A549 (cell line): ENCODE data around the gene PLEKHN1. TPM values are rescaled to one million over a fixed set of nuclear protein-coding genes. Genes with fewer than 3 reads are reported as not detected.
"Not testable (repeated sequence)": the region's sequence is repeated elsewhere in the genome, so short reads cannot be mapped to it uniquely, and the experiment has no call there.

ENCODE experiments used
- ATAC-seq, 2 experiments: fragments of 200-7000 bp in 1 of 2; fragments of >200 bp in 1 of 2; cut with Nextera tagmentation in 1 of 2; cut with Tn5 transposase in 1 of 2; 3 replicates each; pipeline versions ENCODE4 v1.8.0 to v1.9.1; 2018 to 2020; ENCODE audit warnings: mild to moderate bottlenecking in 1 of 2, moderate library complexity in 1 of 2
- CTCF ChIA-PET: fragments of 300-600 bp; sonication (Branson Sonifier 250); formaldehyde crosslinking; extraction: SDS; loops from one replicate; lab custom pipeline; 2021; ENCODE audit warnings: antibody characterized with exemption, inconsistent platforms; lab: Yijun Ruan, JAX
- POLR2A ChIA-PET: fragments of 350-600 bp; formaldehyde crosslinking; extraction: SDS; loops from one replicate; lab custom pipeline; 2021; ENCODE audit warnings: antibody characterized with exemption, inconsistent platforms; lab: Yijun Ruan, JAX
- DNase-seq, 2 experiments: peaks; one replicate each; pipeline versions ENCODE4 v3.0.0 to v3.0.0-alpha.2; 2011 to 2016; ENCODE audit warnings: low read depth in 1 of 2, low spot score in 1 of 2
- FAIRE-seq: peaks from 2 replicates; lab custom pipeline; 2011; peaks lifted over from hg19 to GRCh38; lab: Jason Lieb, UNC
- H3K27ac ChIP-seq, 2 experiments: fragments of >200 bp; sonication (Bioruptor Twin); formaldehyde crosslinking; 3 replicates each; pipeline ENCODE4 v1.5.1; 2016 to 2017
- H3K4me1 ChIP-seq: fragments of >200 bp; sonication (Bioruptor Twin); formaldehyde crosslinking; 3 replicates; pipeline ENCODE4 v1.6.1; 2016
- H3K4me2 ChIP-seq: fragments of >200 bp; sonication (Bioruptor Twin); formaldehyde crosslinking; 3 replicates; pipeline ENCODE4 v1.6.1; 2016
- H3K4me3 ChIP-seq: fragments of >200 bp; sonication (Bioruptor Twin); formaldehyde crosslinking; 3 replicates; pipeline ENCODE4 v1.5.1; 2016
- H3K9me3 ChIP-seq: fragments of >200 bp; sonication (Bioruptor Twin); formaldehyde crosslinking; 3 replicates; pipeline ENCODE4 v1.6.1; 2016
- CBX8 ChIP-seq: fragments of 200-600 bp; sonication (generic); IDR thresholded peaks from 2 replicates; pipeline ENCODE4 v1.6.1; 2016
- CHD2 ChIP-seq: fragments of 150-350 bp; IDR thresholded peaks from 2 replicates; pipeline ENCODE4 v1.6.1; 2014; ENCODE audit warnings: low read length; ENCODE audit not compliant: partially characterized antibody
- CTCF ChIP-seq: fragments of >200 bp; sonication (Bioruptor Twin); formaldehyde crosslinking; IDR thresholded peaks from 3 replicates; pipeline ENCODE4 v1.5.1; 2016
- E2F6 ChIP-seq: IDR thresholded peaks from 2 replicates; pipeline ENCODE4 v1.6.1; 2012; ENCODE audit warnings: low read depth, borderline replicate concordance
- EHF ChIP-seq: fragments of 250-450 bp; sonication (Bioruptor Pico); IDR thresholded peaks from 2 replicates; pipeline ENCODE4 v1.5.0; 2020; ENCODE audit warnings: mild to moderate bottlenecking
- ELK1 ChIP-seq: fragments of 150-350 bp; IDR thresholded peaks from 2 replicates; pipeline ENCODE4 v1.6.1; 2014; ENCODE audit warnings: low read depth, mild to moderate bottlenecking, low read length
- EP300 ChIP-seq, 2 experiments: fragments of >200 bp; sonication (Bioruptor Twin); formaldehyde crosslinking; IDR thresholded peaks; 2 replicates in 1 of 2; 3 replicates in 1 of 2; pipeline ENCODE4 v1.6.1; 2016 to 2017
- FOSL2 ChIP-seq, 2 experiments: fragments of 450-650 bp in 1 of 2; fragments of >200 bp in 1 of 2; sonication (Bioruptor Twin) in 1 of 2; formaldehyde crosslinking; IDR thresholded peaks; 2 replicates each; pipeline versions ENCODE4 v1.5.0 to v1.6.1; 2016 to 2020; ENCODE audit warnings: mild to moderate bottlenecking in 1 of 2, moderate library complexity in 1 of 2
- GATA3 ChIP-seq: IDR thresholded peaks from 2 replicates; pipeline ENCODE4 v1.6.1; 2012; ENCODE audit warnings: borderline replicate concordance
- HDAC2 ChIP-seq: fragments of 200-600 bp; sonication (generic); IDR thresholded peaks from 2 replicates; pipeline ENCODE4 v1.6.1; 2016
- JUN ChIP-seq, 2 experiments: fragments of >200 bp; sonication (Bioruptor Twin); formaldehyde crosslinking; IDR thresholded peaks; 2 replicates in 1 of 2; 3 replicates in 1 of 2; pipeline ENCODE4 v1.6.1; 2016 to 2017
- KDM1A ChIP-seq: fragments of 200-600 bp; sonication (generic); IDR thresholded peaks from 2 replicates; pipeline ENCODE4 v1.6.1; 2016; ENCODE audit warnings: low read depth, mild to moderate bottlenecking
- PHF8 ChIP-seq: fragments of 200-600 bp; sonication (generic); IDR thresholded peaks from 2 replicates; pipeline ENCODE4 v1.6.1; 2016; ENCODE audit warnings: low read depth, mild to moderate bottlenecking, antibody characterized with exemption, moderate library complexity, borderline replicate concordance
- POLR2AphosphoS2 ChIP-seq: conservative IDR thresholded peaks from 2 replicates; pipeline ENCODE4 v1.6.1; 2012; ENCODE audit warnings: low read length, improper control_type of control experiment, inconsistent platforms
- RCOR1 ChIP-seq: fragments of 150-350 bp; IDR thresholded peaks from 2 replicates; pipeline ENCODE4 v1.6.1; 2014; ENCODE audit warnings: antibody characterized with exemption, low read length, low read depth
- REST ChIP-seq: fragments of 200-600 bp; sonication (generic); IDR thresholded peaks from 2 replicates; pipeline ENCODE4 v1.6.1; 2016; ENCODE audit warnings: antibody characterized with exemption, mild to moderate bottlenecking, moderate library complexity
- SREBF2 ChIP-seq: fragments of 450-650 bp; IDR thresholded peaks from 2 replicates; pipeline ENCODE4 v1.6.1; 2014; ENCODE audit warnings: mild to moderate bottlenecking, moderate library complexity
- ZC3H11A ChIP-seq: fragments of 450-650 bp; IDR thresholded peaks from 2 replicates; pipeline ENCODE4 v1.6.1; 2014; ENCODE audit warnings: antibody characterized with exemption, mild to moderate bottlenecking
- ZNF302 ChIP-seq: fragments of 250-450 bp; sonication (Bioruptor Pico); IDR thresholded peaks from 2 replicates; pipeline ENCODE4 v1.9.0; 2021; ENCODE audit warnings: inconsistent platforms, mild to moderate bottlenecking, moderate library complexity
- ZSCAN20 ChIP-seq: fragments of 250-450 bp; sonication (Bioruptor Pico); IDR thresholded peaks from 2 replicates; pipeline ENCODE4 v1.8.0; 2022; ENCODE audit warnings: mild to moderate bottlenecking, moderate library complexity
- WGBS: methylation state at CpG from one replicate; pipeline ENCODE4 v1.1.6; 2017; ENCODE audit errors: missing lambda C conversion rate; 5-methylcytosine and 5-hydroxymethylcytosine counted together
- polyA plus RNA-seq, 4 experiments: library from polyadenylated mRNA; depleted of rRNA in 3 of 4; stranded (reverse); fragments of >200 nt; fragmentation: RNase III in 1 of 4; extraction: RNeasy Plus Mini Kit Qiagen cat#74134 plus additional on column Dnase treatment in 1 of 4; gene quantifications; 2 replicates in 3 of 4; 3 replicates in 1 of 4; pipeline ENCODE4 v1.2.3, GENCODE V29; 2011 to 2017

PLEKHN1 gene
- polyA plus RNA-seq, 2 of the 4 experiments (the other 2 are of a cell fraction): 0.75 to 3.2 TPM

GRCh38 chr1:975896-976683 lies 9.8 kb downstream of the PLEKHN1 start (continued):
- TF ChIP-seq CTCF (peak; percentile 35; the same call in 2 of the 3 replicates), SREBF2 (no peak), ZC3H11A (no peak), REST (no peak)

- not testable (repeated sequence) for DNase-seq, ATAC-seq, FAIRE-seq, H3K4me1 ChIP-seq, H3K9me3 ChIP-seq
- POLR2A ChIA-PET: interaction anchor here (0.9 to 1.4 kb wide), 5 partner anchors 9 to 36 kb away, joined by 3 to 14 read pairs (median 4); partner anchors contain the start of genes NOC2L and PLEKHN1
- TF ChIP-seq GATA3: peak; percentile 62
- Histone ChIP-seq H3K4me2 (peak overlapping the region; percentile 82), H3K4me3 (peak overlapping the region; percentile 38; the same call in 1 of the 3 replicates), H3K27ac (peak overlapping the region in 1 of 2 experiments; percentile 90; a peak in 3 of 6 replicates)
- CTCF ChIA-PET: interaction anchor here (0.9 to 3.7 kb wide), 10 partner anchors 10 to 110 kb away, joined by 3 to 26 read pairs (median 4); partner anchors contain the start of gene PLEKHN1
- no CpG with 5 or more reads among the region's 39 CpGs for WGBS
Observed at GRCh38 chr1:976791-977190, 10.5 kb downstream of the PLEKHN1 start.

- 0 out of 6 replicates have a peak overlapping the region, but pooled peaks of 1 of the 2 experiments have one; percentile 66 for H3K27ac ChIP-seq
- 67% methylated on average over 20 of the region's 44 CpGs for WGBS
- DNase-seq (no peak), ATAC-seq (0 out of 6 replicates have a peak, but pooled peaks of 1 of the 2 experiments have one; percentile 10)
- no peak overlapping the region for H3K4me3 ChIP-seq
- CTCF ChIA-PET: no interaction called here
- peak overlapping the region; percentile 48; the same call in 1 of the 3 replicates for H3K4me2 ChIP-seq
- TF ChIP-seq HDAC2 (no peak), RCOR1 (no peak), FOSL2 (IDR thresholded peaks at IDR 0.05) (no peak), FOSL2 (CRISPR knock-in tag; IDR thresholded peaks at IDR 0.05) (no peak), CBX8 (no peak), ZSCAN20 (CRISPR knock-in tag) (no peak), KDM1A (no peak), CHD2 (no peak), ELK1 (no peak), E2F6 (no peak), PHF8 (no peak), REST (no peak), POLR2AphosphoS2 (no peak), ZNF302 (CRISPR knock-in tag) (no peak), ZC3H11A (no peak), JUN (IDR thresholded peaks at IDR 0.05) (no peak), EP300 (IDR thresholded peaks at IDR 0.05) (no peak), EHF (CRISPR knock-in tag) (no peak)
- TF ChIP-seq, all 56 proteins: peak for 0
- POLR2A ChIA-PET: no interaction called here
- Histone ChIP-seq H3K9me3 (no peaks in the 10 kb centered on the region), H3K4me1 (peaks cover 7% of the 10 kb centered on the region; the same call in 1 of the 3 replicates)
- no peak for FAIRE-seq
Observed at GRCh38 chr1:978069-978834, 12.0 kb downstream of the PLEKHN1 start.
